Gastrocnemius medialis (tissue), 4 donors: ENCODE measurements around the gene BBS7. TPM values are rescaled to one million over a fixed set of nuclear protein-coding genes. Genes with fewer than 3 reads are reported as not detected.

Source experiments
- ATAC-seq, 2 donors: fragments of 150-250 bp; one replicate each; pipeline ENCODE4 v1.9.1; 2016
- DNase-seq, 2 donors: peaks; one replicate each; pipeline ENCODE4 v3.0.0-alpha.2; 2019
- H3K27ac ChIP-seq, 4 donors: fragments of 200-600 bp; sonication (generic); 1 replicate in 1 of 4; 2 replicates in 3 of 4; pipeline ENCODE4 v1.5.1; 2016 to 2018; ENCODE audit warnings: mild to moderate bottlenecking in 2 of 4, moderate library complexity in 1 of 4
- H3K27me3 ChIP-seq, 3 donors: fragments of 200-600 bp; sonication (generic) in 2 of 3; 1 replicate in 1 of 3; 2 replicates in 2 of 3; pipeline versions ENCODE4 v1.5.1 to v1.6.0; 2016 to 2019; ENCODE audit warnings: mild to moderate bottlenecking in 1 of 3, moderate library complexity in 1 of 3
- H3K36me3 ChIP-seq, 2 donors: fragments of 200-600 bp; sonication (generic) in 1 of 2; one replicate each; pipeline ENCODE4 v1.5.1; 2017 to 2018
- H3K4me1 ChIP-seq, 2 donors: fragments of 200-600 bp; sonication (generic) in 1 of 2; one replicate each; pipeline ENCODE4 v1.5.1; 2016 to 2017; ENCODE audit warnings: mild to moderate bottlenecking in 2 of 2
- H3K4me3 ChIP-seq, 4 donors: fragments of 200-600 bp; sonication (generic) in 3 of 4; 1 replicate in 1 of 4; 2 replicates in 3 of 4; pipeline ENCODE4 v1.5.1; 2016 to 2019; ENCODE audit warnings: mild to moderate bottlenecking in 2 of 4
- H3K9me3 ChIP-seq, 3 donors: fragments of 200-600 bp; sonication (generic) in 2 of 3; 1 replicate in 1 of 3; 2 replicates in 2 of 3; pipeline ENCODE4 v1.5.1; 2016 to 2019
- CTCF ChIP-seq, 5 experiments: fragments of 450-650 bp in 3 of 5; fragments of 200-600 bp in 2 of 5; sonication (generic) in 2 of 5; IDR thresholded peaks in 4 of 5; conservative IDR thresholded peaks in 1 of 5; 1 replicate in 4 of 5; 2 replicates in 1 of 5; pipeline ENCODE4 v1.5.1; 2016 to 2019; ENCODE audit warnings: antibody characterized with exemption in 5 of 5, mild to moderate bottlenecking in 3 of 5, moderate library complexity in 3 of 5
- POLR2A ChIP-seq, 2 donors: fragments of 450-650 bp; IDR thresholded peaks; one replicate each; pipeline ENCODE4 v1.6.1; 2017; ENCODE audit warnings: antibody characterized with exemption in 2 of 2, mild to moderate bottlenecking in 2 of 2, moderate library complexity in 2 of 2
- in situ Hi-C, 4 donors: fragments of 200-750 bp; cut with MboI; loops; one replicate each; pipeline versions ENCODE4 v1.15.0 to v1.8.0; 2017; ENCODE audit warnings: low sequenced_read_pairs in 4 of 4
- intact Hi-C: fragments of 100-400 bp; cut with DNase I; formaldehyde crosslinking; loops from one replicate; pipeline ENCODE4 v1.15.1; 2023; ENCODE audit warnings: low total_unique reads
- total RNA-seq, 4 donors: library from RNA; depleted of rRNA; stranded (reverse); fragments of >200 nt; gene quantifications; one replicate each; pipeline versions ENCODE4 v1.1.0 to v1.2.3, GENCODE V29; 2016

The BBS7 gene
- total RNA-seq, 4 donors from 2014 or later = 4.5 to 11.1 (median 6.7) TPM

DNA sequence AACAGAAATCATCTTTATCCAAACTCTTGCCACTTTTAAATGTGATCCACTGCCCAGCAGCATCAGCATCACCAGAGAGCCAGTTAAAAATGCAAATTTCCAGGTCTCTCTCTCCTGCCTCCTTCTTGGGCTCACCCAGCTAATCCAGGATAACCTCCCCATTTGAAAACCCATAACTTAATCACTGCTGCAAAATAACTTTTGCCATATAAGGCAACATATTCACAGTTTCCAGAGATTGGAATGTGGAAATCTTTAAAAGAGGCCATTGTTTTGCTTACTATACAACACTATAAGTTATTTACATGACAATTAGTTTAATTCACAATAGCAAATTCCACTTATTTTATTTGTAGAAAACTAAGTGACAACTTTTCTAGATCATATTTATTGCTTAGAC is 74.0 kb downstream of the BBS7 start:
- in situ Hi-C loops = no loop called here
- Histone ChIP-seq H3K27me3 (peaks cover 0 to 3% (median 0%) of the 10 kb centered on the region in 3 donors), H3K36me3 (no peaks in the 10 kb centered on the region), H3K27ac (no peak overlapping the region), H3K4me1 (peaks cover 4 to 7% of the 10 kb centered on the region in 2 donors), H3K4me3 (no peak overlapping the region), H3K9me3 (no peaks in the 10 kb centered on the region)
- DNase-seq (no peak), ATAC-seq (no peak)
- TF ChIP-seq POLR2A (IDR thresholded peaks at IDR 0.05) = no peak
- no peak for TF ChIP-seq CTCF (IDR thresholded peaks at IDR 0.05 in 4 of 5, conservative IDR thresholded peaks at IDR 0.05 in 1 of 5)
- intact Hi-C loops = no loop called here

GRCh38 chr4:121794505-121795188 is 75.6 kb downstream of the BBS7 start:
- DNase-seq (no peak), ATAC-seq (no peak)
- Histone ChIP-seq H3K4me3 (no peak overlapping the region), H3K27ac (no peak overlapping the region), H3K36me3 (no peaks in the 10 kb centered on the region), H3K4me1 (no peaks in the 10 kb centered on the region), H3K27me3 (peaks cover 0 to 3% (median 0%) of the 10 kb centered on the region in 3 donors), H3K9me3 (no peaks in the 10 kb centered on the region)
- TF ChIP-seq POLR2A (IDR thresholded peaks at IDR 0.05) (no peak), CTCF (IDR thresholded peaks at IDR 0.05 in 4 of 5, conservative IDR thresholded peaks at IDR 0.05 in 1 of 5) (no peak)
- in situ Hi-C loops (no loop called here), intact Hi-C loops (no loop called here)

GRCh38 chr4:121792966-121793365 is 77.3 kb downstream of the BBS7 start:
- no peak for TF ChIP-seq POLR2A (IDR thresholded peaks at IDR 0.05)
- TF ChIP-seq CTCF (IDR thresholded peaks at IDR 0.05 in 4 of 5, conservative IDR thresholded peaks at IDR 0.05 in 1 of 5) = no peak
- Histone ChIP-seq H3K4me1 (no peaks in the 10 kb centered on the region), H3K36me3 (no peaks in the 10 kb centered on the region), H3K27ac (no peak overlapping the region), H3K27me3 (peaks cover 0 to 5% (median 0%) of the 10 kb centered on the region in 3 donors), H3K9me3 (no peaks in the 10 kb centered on the region), H3K4me3 (no peak overlapping the region)
- ATAC-seq (no peak), DNase-seq (no peak)
- in situ Hi-C loops (no loop called here), intact Hi-C loops (no loop called here)

DNA sequence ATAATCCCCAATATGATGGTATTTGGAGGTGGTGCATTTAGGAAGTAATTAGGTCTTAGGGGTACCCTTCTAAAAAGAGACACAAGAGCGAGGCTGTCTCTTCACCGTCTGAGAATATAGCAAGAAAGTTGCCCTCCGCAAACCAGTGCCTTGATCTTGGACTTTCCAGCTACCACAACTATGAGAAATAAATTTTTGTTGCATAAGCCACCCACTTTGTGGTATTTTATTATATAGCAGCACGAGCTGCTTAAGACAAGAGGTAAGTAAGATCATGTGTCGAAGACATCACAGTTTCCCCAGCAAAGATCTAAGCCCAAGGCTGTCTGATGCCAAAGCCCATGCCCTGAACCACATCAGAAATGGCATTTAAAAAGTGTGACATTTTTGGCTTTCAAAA is 78.8 kb downstream of the BBS7 start:
- ATAC-seq (no peak), DNase-seq (no peak)
- Histone ChIP-seq H3K36me3 (no peaks in the 10 kb centered on the region), H3K4me3 (no peak overlapping the region), H3K4me1 (no peaks in the 10 kb centered on the region), H3K27ac (no peak overlapping the region), H3K9me3 (no peaks in the 10 kb centered on the region), H3K27me3 (peaks cover 0 to 5% (median 0%) of the 10 kb centered on the region in 3 donors)
- no peak for TF ChIP-seq CTCF (IDR thresholded peaks at IDR 0.05 in 4 of 5, conservative IDR thresholded peaks at IDR 0.05 in 1 of 5)
- no peak for TF ChIP-seq POLR2A (IDR thresholded peaks at IDR 0.05)
- in situ Hi-C loops (no loop called here), intact Hi-C loops (no loop called here)

DNA sequence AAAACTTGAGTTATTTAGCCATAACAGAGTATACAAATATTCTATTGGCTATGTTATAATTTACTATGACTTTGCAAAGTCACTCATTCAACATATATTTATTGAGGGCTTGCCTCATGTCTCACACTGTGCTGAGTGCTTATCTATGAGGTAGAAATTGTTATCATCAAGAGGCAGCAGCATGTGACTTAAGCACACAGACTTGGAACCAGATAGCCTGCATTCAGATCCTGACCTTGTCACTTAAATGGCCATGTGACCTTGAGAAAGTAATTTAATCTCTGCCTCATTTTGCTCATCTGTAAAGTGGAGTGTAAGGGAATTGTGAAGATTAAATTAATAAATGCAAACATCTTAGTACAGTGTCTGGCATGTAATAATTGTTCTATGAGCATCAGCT is 79.3 kb downstream of the BBS7 start:
- DNase-seq (no peak), ATAC-seq (no peak)
- no peaks in the 10 kb centered on the region for H3K4me1 ChIP-seq
- H3K4me3 ChIP-seq = no peak overlapping the region
- H3K36me3 ChIP-seq = no peaks in the 10 kb centered on the region
- no peak for TF ChIP-seq POLR2A (IDR thresholded peaks at IDR 0.05)
- TF ChIP-seq CTCF (IDR thresholded peaks at IDR 0.05 in 4 of 5, conservative IDR thresholded peaks at IDR 0.05 in 1 of 5) = no peak
- in situ Hi-C loops (no loop called here), intact Hi-C loops (no loop called here)
- H3K9me3 ChIP-seq = no peaks in the 10 kb centered on the region
- H3K27ac ChIP-seq = no peak overlapping the region
- H3K27me3 ChIP-seq = peaks cover 0 to 5% (median 0%) of the 10 kb centered on the region in 3 donors
